C4-2B (cell line): ENCODE results near the gene TDG.

Source experiments
- ZFX ChIP-seq: fragments of 450-650 bp; IDR thresholded peaks from 2 replicates; pipeline ENCODE4 v1.6.1; 2017
- TF ChIP-seq, protein P1 (sequence below): fragments of 450-650 bp; conservative IDR thresholded peaks from 2 replicates; pipeline ENCODE4 v1.5.1; 2017; ENCODE audit warnings: mild to moderate bottlenecking

DNA sequence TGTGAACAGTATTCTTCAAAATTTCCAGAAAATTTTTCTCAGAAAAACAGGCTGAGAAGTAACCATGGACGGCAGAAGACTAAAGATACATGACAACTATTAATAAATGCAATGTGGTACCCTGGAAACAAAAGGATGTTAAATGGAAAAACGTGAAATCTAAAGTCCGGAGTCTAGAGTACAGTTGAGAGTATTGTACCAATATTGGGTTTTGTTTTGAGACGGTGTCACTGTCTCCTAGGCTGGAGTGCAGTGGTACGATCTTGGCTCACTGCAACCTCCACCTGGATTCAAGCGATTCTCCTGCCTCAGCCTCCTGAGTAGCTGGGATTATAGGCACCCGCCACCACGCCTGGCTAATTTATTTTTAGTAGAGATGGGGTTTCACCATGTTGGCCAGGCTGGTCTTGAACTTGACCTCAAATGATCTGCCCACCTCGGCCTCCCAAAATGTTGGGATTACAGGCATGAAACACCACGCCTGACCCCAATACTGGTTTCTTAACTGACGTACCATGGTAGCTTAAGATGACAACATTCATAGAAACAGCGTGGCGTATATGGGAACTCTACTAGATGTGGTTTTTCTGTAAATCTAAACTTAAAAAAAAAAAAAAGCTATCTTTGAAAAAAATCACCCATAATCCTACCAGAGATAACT is 16.8 kb upstream of the TDG start:
- TF ChIP-seq, protein P1, sequence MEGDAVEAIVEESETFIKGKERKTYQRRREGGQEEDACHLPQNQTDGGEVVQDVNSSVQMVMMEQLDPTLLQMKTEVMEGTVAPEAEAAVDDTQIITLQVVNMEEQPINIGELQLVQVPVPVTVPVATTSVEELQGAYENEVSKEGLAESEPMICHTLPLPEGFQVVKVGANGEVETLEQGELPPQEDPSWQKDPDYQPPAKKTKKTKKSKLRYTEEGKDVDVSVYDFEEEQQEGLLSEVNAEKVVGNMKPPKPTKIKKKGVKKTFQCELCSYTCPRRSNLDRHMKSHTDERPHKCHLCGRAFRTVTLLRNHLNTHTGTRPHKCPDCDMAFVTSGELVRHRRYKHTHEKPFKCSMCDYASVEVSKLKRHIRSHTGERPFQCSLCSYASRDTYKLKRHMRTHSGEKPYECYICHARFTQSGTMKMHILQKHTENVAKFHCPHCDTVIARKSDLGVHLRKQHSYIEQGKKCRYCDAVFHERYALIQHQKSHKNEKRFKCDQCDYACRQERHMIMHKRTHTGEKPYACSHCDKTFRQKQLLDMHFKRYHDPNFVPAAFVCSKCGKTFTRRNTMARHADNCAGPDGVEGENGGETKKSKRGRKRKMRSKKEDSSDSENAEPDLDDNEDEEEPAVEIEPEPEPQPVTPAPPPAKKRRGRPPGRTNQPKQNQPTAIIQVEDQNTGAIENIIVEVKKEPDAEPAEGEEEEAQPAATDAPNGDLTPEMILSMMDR = no peak
- TF ChIP-seq ZFX = no peak
